CD4-positive, alpha-beta T cell (primary cell): ENCODE data around the gene SLC25A24. TPM values are rescaled to one million over a fixed set of nuclear protein-coding genes. Genes with fewer than 3 reads are reported as not detected.

Experiments
- ATAC-seq: fragments of 200-7000 bp; cut with Tn5 transposase; one replicate; pipeline ENCODE4 v1.10.0; 2022; ENCODE audit warnings: mild to moderate bottlenecking; ENCODE audit not compliant: poor library complexity
- CTCF ChIA-PET: fragments of 350-600 bp; sonication (Branson Sonifier 250); formaldehyde crosslinking; loops from one replicate; lab custom pipeline; 2021; ENCODE audit warnings: antibody characterized with exemption, inconsistent platforms; lab: Charles Lee
- POLR2A ChIA-PET: fragments of 350-600 bp; sonication (Branson Sonifier 250); formaldehyde crosslinking; loops from one replicate; lab custom pipeline; 2021; ENCODE audit warnings: antibody characterized with exemption, inconsistent platforms; lab: Charles Lee
- DNase-seq, 14 experiments: peaks; one replicate each; pipeline ENCODE4 v3.0.0-alpha.2; 2013 to 2020; ENCODE audit warnings: mixed read lengths in 2 of 14
- H3K27ac ChIP-seq, 2 donors: one replicate each; pipeline versions ENCODE4 v1.5.1 to v1.7.0; 2013; ENCODE audit warnings: low read length in 2 of 2, low read depth in 1 of 2, mild to moderate bottlenecking in 1 of 2
- H3K27me3 ChIP-seq, 2 experiments: 1 replicate in 1 of 2; 2 replicates in 1 of 2; pipeline versions ENCODE4 v1.6.1 to v1.7.0; 2013; ENCODE audit warnings: low read length in 2 of 2, control low read depth in 1 of 2, mild to moderate bottlenecking in 1 of 2, moderate library complexity in 1 of 2; ENCODE audit not compliant: insufficient read depth in 2 of 2, control insufficient read depth in 1 of 2
- H3K36me3 ChIP-seq: one replicate; pipeline ENCODE4 v1.6.1; 2013; ENCODE audit warnings: low read length, control low read depth; ENCODE audit not compliant: insufficient read depth
- H3K4me1 ChIP-seq: one replicate; pipeline ENCODE4 v1.6.1; 2013; ENCODE audit warnings: low read length, control low read depth; ENCODE audit not compliant: insufficient read depth
- H3K4me3 ChIP-seq: one replicate; pipeline ENCODE4 v1.5.1; 2013; ENCODE audit warnings: mild to moderate bottlenecking, low read length, moderate library complexity
- H3K9me3 ChIP-seq, 2 experiments: 1 replicate in 1 of 2; 2 replicates in 1 of 2; pipeline versions ENCODE4 v1.6.1 to v1.7.0; 2013; ENCODE audit warnings: low read length in 2 of 2, mild to moderate bottlenecking in 2 of 2, control low read depth in 1 of 2, moderate library complexity in 1 of 2; ENCODE audit not compliant: control insufficient read depth in 1 of 2, insufficient read depth in 1 of 2
- H3K27ac Mint-ChIP-seq: one replicate; pipeline ENCODE4 v1.8.0; 2020; ENCODE audit warnings: mixed read lengths
- H3K27me3 Mint-ChIP-seq: one replicate; pipeline ENCODE4 v1.8.0; 2021; ENCODE audit warnings: mixed read lengths
- H3K36me3 Mint-ChIP-seq: one replicate; pipeline ENCODE4 v1.8.0; 2021; ENCODE audit warnings: low read depth, mixed read lengths
- H3K4me1 Mint-ChIP-seq: one replicate; pipeline ENCODE4 v1.8.0; 2021; ENCODE audit warnings: low read depth, mixed read lengths
- H3K4me3 Mint-ChIP-seq: one replicate; pipeline ENCODE4 v1.8.0; 2020; ENCODE audit warnings: mild to moderate bottlenecking, mixed read lengths
- H3K9me3 Mint-ChIP-seq: one replicate; pipeline ENCODE4 v1.8.0; 2020; ENCODE audit warnings: mixed read lengths
- intact Hi-C, 2 experiments: fragments of 100-400 bp; cut with DNase I in 1 of 2; cut with micrococcal nuclease in 1 of 2; formaldehyde crosslinking; loops; one replicate each; pipeline versions ENCODE4 v1.15.1 to v1.9.0; 2023 to 2025; cut with DNase I, micrococcal nuclease
- total RNA-seq, 174 experiments: library from RNA in 2 of 174; stranded (reverse) in 2 of 174; gene quantifications; one replicate each; pipeline ENCODE4 v1.2.3 and lab custom pipeline; 2021 to 2026
- TF ChIP-seq, protein P1 (sequence below): fragments of 200-600 bp; IDR thresholded peaks from one replicate; pipeline ENCODE4 v1.8.0; 2022; ENCODE audit warnings: antibody characterized with exemption, mild to moderate bottlenecking

SLC25A24 gene
- total RNA-seq, 2 experiments from 2014 or later: 4.9 to 5.5 TPM

- Histone ChIP-seq H3K27ac (no peak overlapping the region), H3K4me1 (no peaks in the 10 kb centered on the region), H3K36me3 (peaks cover 55% of the 10 kb centered on the region), H3K9me3 (no peaks in the 10 kb centered on the region), H3K4me3 (no peak overlapping the region), H3K27me3 (no peaks in the 10 kb centered on the region)
- Mint-ChIP-seq H3K27ac (no peak overlapping the region), H3K9me3 (no peaks in the 10 kb centered on the region), H3K27me3 (no peaks in the 10 kb centered on the region), H3K4me3 (no peak overlapping the region), H3K4me1 (no peaks in the 10 kb centered on the region), H3K36me3 (peaks cover 17% of the 10 kb centered on the region)
- TF ChIP-seq, protein P1, sequence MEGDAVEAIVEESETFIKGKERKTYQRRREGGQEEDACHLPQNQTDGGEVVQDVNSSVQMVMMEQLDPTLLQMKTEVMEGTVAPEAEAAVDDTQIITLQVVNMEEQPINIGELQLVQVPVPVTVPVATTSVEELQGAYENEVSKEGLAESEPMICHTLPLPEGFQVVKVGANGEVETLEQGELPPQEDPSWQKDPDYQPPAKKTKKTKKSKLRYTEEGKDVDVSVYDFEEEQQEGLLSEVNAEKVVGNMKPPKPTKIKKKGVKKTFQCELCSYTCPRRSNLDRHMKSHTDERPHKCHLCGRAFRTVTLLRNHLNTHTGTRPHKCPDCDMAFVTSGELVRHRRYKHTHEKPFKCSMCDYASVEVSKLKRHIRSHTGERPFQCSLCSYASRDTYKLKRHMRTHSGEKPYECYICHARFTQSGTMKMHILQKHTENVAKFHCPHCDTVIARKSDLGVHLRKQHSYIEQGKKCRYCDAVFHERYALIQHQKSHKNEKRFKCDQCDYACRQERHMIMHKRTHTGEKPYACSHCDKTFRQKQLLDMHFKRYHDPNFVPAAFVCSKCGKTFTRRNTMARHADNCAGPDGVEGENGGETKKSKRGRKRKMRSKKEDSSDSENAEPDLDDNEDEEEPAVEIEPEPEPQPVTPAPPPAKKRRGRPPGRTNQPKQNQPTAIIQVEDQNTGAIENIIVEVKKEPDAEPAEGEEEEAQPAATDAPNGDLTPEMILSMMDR: no peak
- ChIA-PET POLR2A (no interaction called here), CTCF (no interaction called here)
- DNase-seq (peak in 1 of 14 experiments; percentile 13), ATAC-seq (no peak)
- intact Hi-C loops: no loop called here
Measured at GRCh38 chr1:108154314-108154713, 45.8 kb downstream of the SLC25A24 start.

DNA sequence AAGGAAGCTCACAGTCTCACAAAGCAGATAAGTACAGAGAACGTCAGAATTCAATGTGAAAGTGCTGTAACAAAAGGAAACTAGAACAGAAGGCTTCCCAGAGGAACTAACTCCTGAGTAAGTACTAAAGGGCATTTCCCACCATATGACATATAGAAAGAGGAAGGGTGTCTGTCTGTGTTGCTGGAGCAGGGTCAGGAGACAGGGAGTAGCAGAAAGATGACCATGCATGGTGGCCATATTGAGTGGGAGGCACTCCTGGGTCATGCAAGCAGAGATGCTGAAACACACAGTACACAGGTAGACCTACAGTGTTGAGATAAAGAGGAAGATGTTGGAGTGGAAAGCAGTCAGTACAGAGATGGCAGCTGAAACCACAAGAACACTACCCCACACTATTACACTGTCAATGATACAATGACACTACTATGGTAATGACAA, 47.3 kb downstream of the SLC25A24 start:
- Histone ChIP-seq H3K27me3 (no peaks in the 10 kb centered on the region), H3K4me3 (no peak overlapping the region), H3K9me3 (no peaks in the 10 kb centered on the region), H3K27ac (no peak overlapping the region), H3K36me3 (peaks cover 69% of the 10 kb centered on the region), H3K4me1 (no peaks in the 10 kb centered on the region)
- no peak overlapping the region for H3K27ac Mint-ChIP-seq
- H3K4me1 Mint-ChIP-seq: no peaks in the 10 kb centered on the region
- no peak overlapping the region for H3K4me3 Mint-ChIP-seq
- H3K9me3 Mint-ChIP-seq: no peaks in the 10 kb centered on the region
- ATAC-seq: no peak
- intact Hi-C loops: no loop called here
- TF ChIP-seq, protein P1: no peak
- no peaks in the 10 kb centered on the region for H3K27me3 Mint-ChIP-seq
- CTCF ChIA-PET: no interaction called here
- peak in 2 of 14 experiments; percentile 38 to 50 for DNase-seq
- peaks cover 26% of the 10 kb centered on the region for H3K36me3 Mint-ChIP-seq
- POLR2A ChIA-PET: no interaction called here

- no peak for ATAC-seq
- TF ChIP-seq, protein P1: no peak
- Mint-ChIP-seq H3K27ac (no peak overlapping the region), H3K4me3 (no peak overlapping the region), H3K9me3 (no peaks in the 10 kb centered on the region), H3K36me3 (peaks cover 29% of the 10 kb centered on the region), H3K4me1 (no peaks in the 10 kb centered on the region), H3K27me3 (no peaks in the 10 kb centered on the region)
- peaks cover 69% of the 10 kb centered on the region for H3K36me3 ChIP-seq
- no peaks in the 10 kb centered on the region for H3K4me1 ChIP-seq
- H3K27ac ChIP-seq: no peak overlapping the region
- no peaks in the 10 kb centered on the region for H3K9me3 ChIP-seq
- CTCF ChIA-PET: no interaction called here
- H3K27me3 ChIP-seq: no peaks in the 10 kb centered on the region
- H3K4me3 ChIP-seq: no peak overlapping the region
- intact Hi-C loops: no loop called here
- POLR2A ChIA-PET: no interaction called here
- no peak for DNase-seq
Measured at GRCh38 chr1:108151548-108151947, 48.6 kb downstream of the SLC25A24 start.
